Non-pigmented ciliary epithelial cell (primary cell): ENCODE results near the gene SBK1.

Source experiments
- DNase-seq: peaks from one replicate; pipeline ENCODE4 v3.0.0-alpha.2; 2010; ENCODE audit warnings: low read depth

The SBK1 gene

DNA sequence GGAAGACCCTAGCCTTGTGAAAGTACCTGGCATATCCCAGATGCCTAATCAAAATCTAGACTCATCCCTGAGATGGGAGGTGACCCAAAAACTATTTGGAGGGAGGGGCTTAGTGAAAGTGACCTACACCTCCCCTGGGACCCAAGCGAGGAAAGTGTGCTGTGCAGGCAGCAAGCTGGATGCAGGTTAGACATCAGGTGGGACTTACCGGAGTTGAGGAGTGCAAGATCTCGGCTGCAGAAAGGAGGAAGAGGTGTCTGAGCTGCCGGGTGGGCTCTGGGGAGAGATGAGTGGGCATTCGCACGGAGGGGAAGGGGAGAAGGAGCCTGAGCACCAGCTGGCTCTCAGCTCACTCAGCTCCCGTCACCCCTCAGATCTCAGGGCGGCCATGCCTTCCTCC, 10.3 kb upstream of the SBK1 start:
- no peak for DNase-seq

DNA sequence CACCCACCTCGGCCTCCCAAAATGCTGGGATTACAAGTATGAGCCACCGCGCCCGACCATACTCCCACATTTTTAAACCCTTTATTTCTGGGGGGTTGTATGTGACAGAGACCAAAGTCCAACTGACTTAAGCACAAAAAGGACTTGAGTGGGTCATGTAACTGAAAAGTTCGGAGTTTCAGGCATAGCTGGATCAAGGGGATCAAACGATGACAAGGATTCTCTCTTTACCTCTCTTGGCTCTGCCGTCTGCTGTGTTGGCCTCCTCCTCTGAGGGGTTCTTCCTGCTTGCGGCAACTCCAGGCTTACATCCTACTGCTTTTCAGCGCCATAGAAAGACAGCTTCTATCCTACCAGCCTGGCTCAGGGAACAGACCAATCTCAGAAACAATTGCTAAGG, 9.2 kb upstream of the SBK1 start:
- DNase-seq, result no peak

DNA sequence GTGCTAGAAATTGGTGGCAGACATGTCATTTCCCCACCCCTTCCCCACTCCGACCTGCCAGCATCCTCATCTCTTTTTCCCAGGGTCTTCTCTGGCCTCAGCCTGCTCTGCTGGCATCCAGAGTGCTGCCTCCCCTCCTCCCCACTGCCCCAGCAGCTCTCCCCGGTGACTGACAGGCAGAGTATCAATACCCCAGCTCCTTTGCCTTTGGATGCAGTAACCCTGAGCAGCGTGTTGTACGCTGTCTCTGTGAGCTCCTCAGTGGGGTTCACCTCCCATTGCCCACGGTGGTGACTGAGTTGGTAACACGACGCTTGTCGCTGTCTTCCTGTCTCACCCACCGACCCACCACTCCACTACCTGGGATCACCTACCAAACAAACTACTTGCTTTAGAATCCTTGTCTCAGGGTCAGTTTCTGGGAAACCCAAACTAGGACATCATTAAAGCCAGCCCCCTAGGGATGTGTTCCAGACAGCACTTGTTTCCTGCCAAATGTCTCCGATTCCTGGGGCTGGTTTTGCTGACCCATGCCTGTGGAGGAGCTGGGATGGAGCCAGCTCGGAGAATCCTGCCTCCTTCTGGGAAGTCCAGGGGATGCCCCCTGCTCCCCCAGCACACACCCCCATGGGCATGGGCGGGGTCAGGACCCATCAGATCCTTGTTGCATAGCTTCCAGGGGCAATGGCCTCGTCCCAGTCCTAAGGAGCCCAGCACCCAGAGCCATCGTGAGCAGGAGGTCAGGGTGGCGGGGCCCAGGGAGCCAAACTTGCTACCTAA, 8.3 kb upstream of the SBK1 start:
- no peak for DNase-seq

DNA sequence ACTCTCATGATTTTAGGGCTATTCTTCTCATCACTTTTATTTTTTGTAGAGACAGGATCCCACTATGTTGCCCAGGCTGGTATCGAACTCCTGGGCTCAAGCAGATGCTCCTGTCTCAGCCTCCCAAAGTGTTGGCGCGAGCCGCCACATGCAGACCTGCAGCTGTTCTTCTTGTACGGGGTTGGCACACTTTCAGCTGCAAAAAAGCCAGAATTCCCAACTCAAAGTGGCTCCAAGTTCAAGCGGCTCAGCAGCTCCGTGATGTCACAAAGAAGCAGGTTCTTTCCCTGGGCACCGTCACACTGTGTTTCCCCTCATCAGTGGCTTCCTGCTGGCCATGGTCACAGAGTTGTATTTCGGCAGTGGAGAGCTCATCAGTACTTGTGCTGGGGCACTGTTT, 6.7 kb upstream of the SBK1 start:
- no peak for DNase-seq

DNA sequence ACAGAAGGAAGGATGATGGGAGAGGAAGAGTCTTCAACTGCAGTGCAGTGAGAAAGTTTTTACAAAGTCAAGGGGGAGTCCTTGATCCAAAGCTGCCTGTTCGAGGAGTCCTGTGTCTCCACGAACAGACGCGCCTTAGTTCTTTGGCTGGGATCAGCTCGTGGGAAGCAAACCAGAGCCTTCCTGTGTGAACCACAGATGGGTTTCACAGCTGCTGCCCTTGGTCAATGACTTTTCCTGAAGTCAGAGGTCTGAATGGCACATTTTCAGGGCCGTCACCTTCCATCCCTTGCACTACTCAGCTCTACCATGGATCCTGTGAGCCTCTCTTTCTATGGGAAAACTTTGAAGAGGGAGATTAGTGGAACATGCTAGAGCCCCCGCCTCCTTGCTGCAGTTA, 4.2 kb upstream of the SBK1 start:
- DNase-seq, result no peak

DNA sequence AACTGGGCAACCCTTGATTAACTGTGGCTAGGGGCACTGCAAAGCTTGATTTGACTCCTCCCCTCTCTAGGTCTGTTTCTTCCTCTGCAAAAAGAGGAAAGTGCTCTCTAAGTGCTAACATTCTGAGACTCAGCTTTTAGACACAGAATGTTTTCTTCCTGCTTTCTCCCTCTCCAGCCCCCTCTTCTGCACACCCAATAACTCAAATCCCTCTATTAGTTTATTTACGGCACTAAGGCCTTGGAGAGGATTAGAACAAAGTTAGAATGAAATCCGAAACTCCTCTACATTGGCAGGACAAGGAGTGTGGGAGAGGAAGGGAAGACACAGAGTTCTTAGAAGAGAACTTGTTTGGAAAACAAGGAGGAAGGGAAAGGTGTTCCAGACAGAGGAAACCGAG, 3.3 kb upstream of the SBK1 start:
- no peak for DNase-seq

DNA sequence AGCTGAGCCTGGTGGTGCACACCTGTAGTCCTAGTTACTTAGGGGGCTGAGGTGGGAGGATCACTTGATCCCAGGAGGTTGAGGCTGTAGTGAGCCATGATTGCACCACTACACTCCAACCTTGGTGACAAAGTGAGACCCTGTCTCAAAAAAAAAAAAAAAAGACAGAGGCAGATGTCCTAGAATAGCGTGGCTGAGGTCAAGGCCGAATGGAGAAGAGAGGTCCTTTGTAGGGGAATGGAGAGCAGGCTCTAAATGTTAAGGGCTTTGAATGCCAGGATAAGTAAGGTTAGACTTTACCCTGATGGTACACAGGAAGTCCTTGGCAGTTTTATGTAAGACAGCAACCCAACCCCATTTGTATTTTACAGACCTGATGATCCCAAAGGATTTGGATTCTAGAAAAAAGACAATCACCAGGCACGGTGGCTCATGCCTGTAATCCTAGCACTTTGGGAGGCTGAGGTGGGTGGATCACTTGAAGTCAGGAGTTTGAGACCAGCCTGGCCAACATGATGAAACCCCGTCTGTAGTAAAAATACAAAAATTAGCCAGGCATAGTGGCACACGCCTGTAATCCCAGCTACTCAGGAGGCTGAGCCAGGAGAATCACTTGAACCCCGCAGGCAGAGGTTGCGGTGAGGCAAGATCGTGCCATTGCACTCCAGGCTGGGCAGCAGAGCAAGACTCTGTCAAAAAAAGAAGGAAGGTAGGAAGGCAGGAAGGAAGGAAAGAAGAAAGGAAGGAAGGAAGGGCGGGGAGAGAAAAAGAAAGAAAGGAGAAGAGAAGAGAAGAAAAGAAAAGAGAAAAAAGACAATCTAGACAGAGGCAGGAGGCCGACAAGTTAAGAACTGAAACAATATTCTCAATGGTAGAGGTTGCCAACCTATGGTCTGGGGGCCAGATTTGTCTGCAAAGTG, 2.1 kb upstream of the SBK1 start:
- DNase-seq, result no peak

DNA sequence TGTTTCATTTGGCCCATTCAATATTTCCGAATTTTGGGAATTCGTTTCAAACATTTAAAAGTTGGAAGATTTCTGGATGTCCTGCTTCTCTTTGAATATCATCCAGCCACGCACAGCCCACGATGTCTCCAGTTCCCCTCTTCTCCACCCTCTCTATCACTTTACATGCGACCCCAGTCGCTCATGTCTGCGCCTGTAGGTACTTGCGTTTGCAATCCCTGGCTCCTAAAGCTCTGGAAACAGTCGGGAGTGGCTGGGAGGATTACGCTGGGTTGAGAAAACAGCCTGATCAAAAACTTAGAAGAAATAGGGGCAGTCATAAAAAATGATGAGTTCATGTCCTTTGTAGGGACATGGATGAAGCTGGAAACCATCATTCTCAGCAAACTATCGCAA, 1.5 kb upstream of the SBK1 start:
- DNase-seq, result no peak

DNA sequence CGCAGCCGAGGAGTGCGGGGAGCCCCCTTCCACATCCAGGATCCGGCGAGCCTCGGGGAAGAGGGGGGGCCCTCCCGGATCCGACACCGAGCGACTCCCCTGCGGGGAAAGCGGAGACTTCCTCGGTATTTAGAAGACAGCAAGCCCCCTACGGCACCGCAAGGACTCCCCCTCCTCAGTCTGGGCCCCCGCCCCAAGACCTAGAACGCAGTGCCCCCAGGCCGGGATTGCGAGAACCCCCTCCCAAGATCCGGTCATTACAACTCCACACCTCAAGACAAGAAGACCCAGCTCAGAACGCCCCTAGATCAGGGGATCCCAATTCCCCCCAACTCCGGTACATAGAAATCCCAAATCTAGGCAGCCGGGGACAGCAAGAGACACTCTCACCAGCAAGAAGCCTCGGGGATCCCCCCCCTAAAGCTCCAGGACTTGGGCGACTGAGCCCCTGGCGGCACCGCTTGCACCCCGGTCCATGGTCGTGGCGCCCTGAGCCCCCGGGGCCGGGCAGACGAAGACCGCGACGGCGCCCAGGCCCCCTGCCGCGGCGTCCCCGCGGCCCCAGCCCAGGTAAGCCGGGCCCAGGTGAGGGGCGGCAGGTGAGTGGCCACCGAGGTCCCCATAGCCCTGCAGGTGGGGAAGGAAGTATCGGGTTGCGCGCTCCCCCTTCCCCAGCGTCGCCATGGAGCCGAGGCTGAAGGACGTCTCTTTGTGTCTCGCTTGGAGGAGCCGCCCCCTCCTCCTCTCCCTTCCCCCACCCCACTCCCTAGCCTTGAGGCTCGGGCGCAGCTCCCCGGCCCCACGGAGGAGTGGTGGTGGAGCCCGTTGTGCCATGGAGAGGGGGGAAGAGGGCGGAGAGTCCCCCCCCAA, 641 bp downstream of the SBK1 start:
- DNase-seq, result no peak

DNA sequence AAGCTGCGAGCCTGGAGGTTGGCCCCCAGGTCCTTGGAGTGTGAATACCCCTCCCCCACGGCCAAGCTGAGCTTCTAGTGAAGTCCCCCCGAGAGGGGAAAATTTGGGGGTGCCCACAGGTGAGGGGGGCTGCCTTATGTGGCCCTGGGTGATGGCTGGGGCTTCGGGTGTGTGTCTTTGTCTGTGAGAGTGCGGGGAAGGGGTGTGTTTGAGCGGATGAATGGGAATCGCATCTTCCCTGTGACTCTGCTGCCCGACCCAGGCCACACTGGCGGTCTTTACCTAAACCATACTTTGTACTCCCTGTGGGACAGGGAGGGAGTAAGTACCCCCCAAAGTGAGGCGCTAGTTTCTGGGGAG, 1.3 kb downstream of the SBK1 start:
- no peak for DNase-seq

DNA sequence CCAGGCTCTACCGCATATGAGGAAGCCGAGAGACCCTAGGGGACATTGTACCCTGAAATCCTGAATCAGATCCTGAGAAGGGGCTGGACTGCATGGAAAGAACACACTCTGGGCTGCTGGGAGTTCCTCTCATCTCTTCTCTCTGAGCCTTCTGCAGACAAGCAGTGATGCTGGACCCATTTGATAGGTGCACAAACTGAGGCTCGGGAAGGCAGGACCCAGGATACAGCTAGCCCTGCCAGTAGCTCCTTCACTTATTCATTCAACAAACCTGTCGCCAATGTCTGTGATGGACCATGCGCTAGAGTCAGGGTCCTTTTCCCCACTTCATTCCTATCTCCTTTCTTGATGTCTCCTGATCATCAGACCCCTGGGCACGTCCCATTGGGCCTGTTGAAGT, 1.9 kb downstream of the SBK1 start:
- DNase-seq, result no peak

DNA sequence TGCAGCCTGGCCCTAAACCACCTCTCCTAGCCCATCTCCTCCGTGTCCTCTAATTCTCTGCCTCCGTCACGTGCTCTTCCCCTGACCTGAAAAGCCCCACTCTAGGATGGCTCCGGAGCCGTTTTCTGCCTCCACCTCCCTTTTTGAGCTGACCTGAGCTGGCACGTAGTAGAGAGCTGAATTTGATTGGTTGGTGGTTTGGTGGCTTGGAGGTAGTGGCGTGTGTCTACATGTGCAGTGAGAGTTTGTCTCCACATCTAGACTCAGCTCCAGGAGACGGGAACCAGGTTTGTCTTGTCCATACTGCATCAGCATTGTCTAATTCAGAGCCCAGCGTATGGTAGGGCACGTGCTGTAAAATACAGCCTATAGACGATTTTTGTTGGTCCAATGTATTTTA, 3.0 kb downstream of the SBK1 start:
- DNase-seq, result no peak

DNA sequence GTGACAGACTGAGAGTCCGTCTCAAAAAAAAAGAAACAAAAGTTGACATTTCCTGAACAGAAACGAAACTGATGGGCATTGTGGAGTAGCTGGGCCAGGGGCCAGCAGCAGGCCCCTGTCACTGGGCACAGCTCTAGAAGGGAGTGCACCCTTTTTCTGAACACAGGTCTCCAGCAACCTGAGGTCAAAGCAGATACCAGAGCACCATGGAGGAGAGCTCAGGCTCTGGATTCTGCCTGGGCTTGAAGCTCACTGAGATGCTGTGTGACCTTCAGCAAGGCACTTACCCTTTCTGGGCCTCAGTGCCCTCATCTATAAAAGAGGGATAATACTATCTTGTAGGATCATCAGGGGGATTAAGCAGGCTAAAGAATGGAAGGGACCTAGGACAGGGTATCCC, 5.0 kb downstream of the SBK1 start:
- DNase-seq, result no peak

DNA sequence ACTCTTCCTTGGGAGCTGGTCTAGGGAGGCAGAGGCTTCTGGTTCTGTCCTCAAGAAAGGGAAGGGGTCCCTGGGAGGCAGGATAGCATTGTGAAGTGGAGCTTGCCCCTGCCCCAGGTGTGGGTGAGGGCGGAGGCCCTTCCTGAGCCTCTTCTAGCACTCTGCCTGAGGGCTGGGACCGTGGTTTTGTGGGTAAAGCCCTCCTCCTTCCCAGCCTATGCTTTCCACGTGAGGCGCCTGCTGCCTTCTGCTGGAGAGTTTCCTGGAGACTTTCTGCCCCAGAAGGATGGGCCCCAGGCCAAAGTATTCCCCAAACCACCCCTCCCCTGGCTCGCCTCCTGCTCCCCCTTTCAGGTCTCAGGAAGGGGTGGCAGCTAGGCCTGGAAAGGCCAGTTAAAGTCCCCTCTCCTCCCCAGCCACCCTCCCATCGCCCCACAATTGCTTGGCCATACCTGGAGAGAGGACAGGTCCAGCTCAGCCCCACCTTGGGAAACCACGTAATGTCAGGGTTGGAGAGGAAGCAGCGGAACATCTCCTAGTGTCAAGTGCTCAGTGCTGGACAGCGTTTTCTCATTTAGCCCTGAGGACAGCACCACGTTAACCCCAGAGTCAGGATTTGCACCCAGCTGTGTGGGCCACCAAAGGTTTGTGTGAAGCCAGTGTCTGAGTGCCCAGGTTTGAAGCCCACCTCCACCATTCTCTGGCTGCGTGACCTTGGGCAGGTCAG, 5.6 kb downstream of the SBK1 start:
- DNase-seq, result no peak

DNA sequence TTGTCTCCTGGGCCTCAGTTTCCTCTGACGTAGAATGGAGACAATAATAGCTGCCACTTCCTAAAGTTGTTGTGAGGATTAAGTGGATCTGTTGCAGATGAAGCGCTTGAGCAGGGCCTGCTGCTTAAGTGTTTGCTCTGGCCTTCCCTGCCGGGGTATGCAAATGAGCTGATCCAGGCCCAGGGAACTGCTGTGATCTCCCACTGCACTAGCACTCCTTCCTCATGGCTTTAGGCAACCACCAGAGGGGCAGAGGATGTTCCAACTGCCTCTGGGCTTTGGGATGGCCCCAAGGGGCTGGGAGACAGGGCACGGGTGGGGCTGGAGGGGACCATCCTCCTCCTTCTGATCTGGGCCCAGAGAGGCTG, 6.2 kb downstream of the SBK1 start:
- DNase-seq, result no peak

DNA sequence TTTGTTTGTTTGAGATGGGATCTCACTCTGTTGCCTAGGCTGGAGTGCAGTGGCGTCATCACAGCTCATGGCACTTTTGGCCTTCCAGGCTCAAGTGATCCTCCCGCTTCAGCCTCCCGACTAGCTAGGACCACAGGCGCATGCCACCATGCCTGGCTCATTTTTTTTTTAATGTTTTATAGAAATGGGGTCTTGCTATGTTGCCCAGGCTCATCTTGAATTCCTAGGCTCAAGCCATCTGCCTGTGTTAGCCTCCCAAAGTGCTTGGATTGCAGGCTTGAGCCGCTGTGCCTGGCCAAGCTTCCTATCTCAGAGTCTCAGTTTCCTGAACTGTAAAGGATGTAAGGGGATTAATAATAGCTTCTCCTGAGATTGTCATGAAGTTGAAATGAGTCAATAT, 8.0 kb downstream of the SBK1 start:
- DNase-seq, result no peak

DNA sequence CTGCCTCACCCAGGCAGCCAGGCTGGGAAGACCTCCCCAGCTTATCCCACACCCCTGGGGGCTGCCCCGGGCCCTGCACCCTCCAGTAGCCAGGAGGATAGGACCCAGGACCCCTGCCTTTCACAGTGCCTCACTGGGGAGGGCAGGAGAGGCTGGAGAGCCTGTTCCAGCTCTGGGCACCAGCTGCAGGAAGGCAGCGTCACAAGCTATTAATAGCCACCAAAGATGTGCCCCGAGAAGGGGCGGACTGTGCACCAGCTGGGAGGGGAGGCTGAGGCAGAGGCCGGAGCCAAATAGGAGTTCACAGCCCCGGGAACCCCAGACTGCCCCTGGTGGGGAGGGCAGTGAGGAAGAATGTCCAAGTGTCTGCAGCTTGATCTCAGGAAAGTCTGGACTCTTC, 8.8 kb downstream of the SBK1 start:
- DNase-seq, result no peak

DNA sequence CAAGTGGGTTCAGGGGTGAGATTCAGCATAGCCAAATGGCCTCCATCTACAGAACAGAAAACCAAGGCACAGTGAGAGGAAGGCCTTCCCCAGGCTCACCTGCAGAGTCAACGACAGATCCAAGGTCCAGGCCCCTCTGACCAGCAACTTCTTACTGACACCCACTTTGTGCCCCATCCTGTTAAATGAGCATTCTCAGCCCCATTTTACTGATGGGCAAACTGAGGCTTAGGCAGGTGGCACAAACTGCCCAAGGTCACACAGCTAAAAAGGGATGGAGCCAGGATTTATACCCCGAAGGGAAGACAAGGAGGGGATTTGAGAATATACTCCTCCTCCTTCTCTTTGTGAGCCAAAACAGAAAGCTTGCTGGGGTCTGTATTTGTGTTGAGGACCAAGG, 9.3 kb downstream of the SBK1 start:
- no peak for DNase-seq

DNA sequence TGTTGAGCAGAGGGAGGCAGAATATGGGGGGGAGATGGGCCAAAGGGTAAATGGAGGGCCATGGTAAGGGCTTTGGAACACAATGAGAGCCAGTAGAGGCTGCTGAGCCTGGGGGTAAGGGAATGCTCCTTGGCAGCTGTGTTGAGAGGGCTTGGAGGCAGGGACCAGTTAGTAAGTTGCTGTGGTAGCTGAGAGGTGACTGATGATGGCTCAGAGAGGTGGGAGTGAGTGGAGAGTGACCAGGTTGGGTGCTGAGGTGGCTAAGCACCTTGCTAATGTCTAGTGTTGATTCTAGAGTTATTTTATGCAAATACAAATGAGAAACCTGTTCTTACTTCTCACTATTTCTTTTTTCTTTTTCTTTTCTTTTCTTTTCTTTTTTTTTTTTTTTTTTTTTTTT, 10.8 kb downstream of the SBK1 start:
- DNase-seq, result no peak

DNA sequence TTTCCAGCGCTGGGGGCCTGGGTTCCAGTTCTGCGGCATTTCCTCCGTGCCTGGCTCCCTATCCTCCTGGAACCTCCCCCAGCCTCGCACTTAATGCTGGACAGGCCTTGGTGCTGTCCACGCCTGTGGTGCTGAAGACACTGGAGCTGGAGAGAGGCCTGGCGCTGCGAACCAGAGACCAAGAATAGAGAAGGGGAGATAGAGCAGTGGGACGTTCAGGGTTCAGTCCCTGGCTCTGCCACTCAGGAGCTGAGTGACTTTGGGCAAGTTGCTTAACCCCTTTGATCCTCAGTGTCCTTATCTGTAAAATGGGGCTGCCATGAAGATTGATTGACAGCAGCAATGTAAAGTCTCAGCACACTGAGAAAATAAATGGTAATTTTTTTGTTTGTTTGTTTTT, 11.9 kb downstream of the SBK1 start:
- no peak for DNase-seq

DNA sequence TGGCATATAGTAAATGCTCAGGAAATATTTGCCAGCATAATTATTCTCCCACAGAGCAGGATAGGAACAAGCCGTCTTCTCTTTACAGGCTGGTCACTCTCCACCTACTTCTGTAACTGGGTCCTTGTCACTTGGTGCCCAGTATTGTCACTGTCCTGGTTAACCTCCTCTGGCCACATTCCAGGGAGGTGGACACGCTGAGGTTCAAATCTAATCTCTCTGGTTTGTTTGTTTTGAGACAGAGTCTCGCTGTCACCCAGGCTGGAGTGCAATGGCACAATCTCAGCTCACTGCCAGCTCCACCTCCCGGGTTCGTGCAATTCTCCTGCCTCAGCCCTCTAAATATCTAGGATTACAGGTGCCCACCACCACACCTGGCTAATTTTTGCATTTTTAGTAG, 15.6 kb downstream of the SBK1 start:
- DNase-seq, result no peak
